Cardiac muscle cell (in vitro differentiated cells and primary cell): Measurements from ENCODE around the gene TTC13. TPM values are rescaled to one million over a fixed set of nuclear protein-coding genes. Genes with fewer than 3 reads are reported as not detected.

Source experiments
- DNase-seq, 2 donors: peaks; one replicate each; pipeline versions ENCODE4 v3.0.0 to v3.0.0-alpha.2; 2010 to 2017; ENCODE audit warnings: low read depth in 1 of 2, low spot score in 1 of 2
- H3K27ac ChIP-seq: fragments of 200-600 bp; sonication (generic); 2 replicates; pipeline ENCODE4 v1.5.1; 2016
- H3K27me3 ChIP-seq: fragments of 200-600 bp; sonication (generic); 2 replicates; pipeline ENCODE4 v1.6.0; 2016; ENCODE audit warnings: control low read depth
- H3K36me3 ChIP-seq: fragments of 200-600 bp; sonication (generic); 2 replicates; pipeline ENCODE4 v1.5.1; 2016; ENCODE audit warnings: control low read depth
- H3K4me1 ChIP-seq: fragments of 200-600 bp; sonication (generic); 2 replicates; pipeline ENCODE4 v1.8.1; 2017; ENCODE audit warnings: low read depth, mild to moderate bottlenecking, mixed run types
- H3K4me3 ChIP-seq: fragments of 200-600 bp; sonication (generic); 2 replicates; pipeline ENCODE4 v1.5.1; 2016; ENCODE audit warnings: mild to moderate bottlenecking
- H3K9me3 ChIP-seq: fragments of 200-600 bp; sonication (generic); 2 replicates; pipeline ENCODE4 v1.5.1; 2017; ENCODE audit warnings: low read depth, mild to moderate bottlenecking, control low read depth
- CTCF ChIP-seq: IDR thresholded peaks from 2 replicates; pipeline ENCODE4 v1.5.1; 2012; ENCODE audit warnings: low read depth, mild to moderate bottlenecking, low read length
- polyA plus RNA-seq: library from polyadenylated mRNA; unstranded; fragments of >200 nt; fragmentation: Nextera tagmentation; extraction: Ambion mirVana; gene quantifications from 2 replicates; pipeline ENCODE4 v1.2.1, GENCODE V29; 2016
- total RNA-seq: library from RNA; depleted of rRNA; stranded (reverse); fragments of >200 nt; gene quantifications from 2 replicates; pipeline ENCODE4 v1.2.3, GENCODE V29; 2016

TTC13 gene
- total and polyA plus RNA-seq, 2 experiments from 2014 or later: 7.1 to 9.1 TPM

- peak in 1 of 2 donors; percentile 17 for DNase-seq
- Histone ChIP-seq H3K27me3 (no peaks in the 10 kb centered on the region), H3K4me1 (no peaks in the 10 kb centered on the region), H3K9me3 (no peaks in the 10 kb centered on the region), H3K4me3 (no peak overlapping the region), H3K27ac (no peak overlapping the region), H3K36me3 (no peaks in the 10 kb centered on the region)
- TF ChIP-seq CTCF: no peak
Measured at GRCh38 chr1:230940848-230941247, 37.8 kb downstream of the TTC13 start.

GRCh38 chr1:230939806-230940489 is 38.7 kb downstream of the TTC13 start:
- Histone ChIP-seq H3K27ac (no peak overlapping the region), H3K4me1 (no peaks in the 10 kb centered on the region), H3K36me3 (no peaks in the 10 kb centered on the region), H3K27me3 (no peaks in the 10 kb centered on the region), H3K9me3 (no peaks in the 10 kb centered on the region), H3K4me3 (no peak overlapping the region)
- no peak for TF ChIP-seq CTCF
- DNase-seq: no peak

GRCh38 chr1:230938924-230939368 is 39.7 kb downstream of the TTC13 start:
- Histone ChIP-seq H3K36me3 (no peaks in the 10 kb centered on the region), H3K27me3 (no peaks in the 10 kb centered on the region)
- DNase-seq: no peak

GRCh38 chr1:230937371-230937770 is 41.3 kb downstream of the TTC13 start:
- H3K9me3 ChIP-seq: no peaks in the 10 kb centered on the region
- no peaks in the 10 kb centered on the region for H3K27me3 ChIP-seq
- H3K4me3 ChIP-seq: no peak overlapping the region
- peak in 1 of 2 donors; percentile 19 for DNase-seq
- TF ChIP-seq CTCF: no peak
- no peaks in the 10 kb centered on the region for H3K4me1 ChIP-seq
- H3K36me3 ChIP-seq: no peaks in the 10 kb centered on the region
- no peak overlapping the region for H3K27ac ChIP-seq

More at GRCh38 chr1:230938924-230939368, 39.7 kb downstream of the TTC13 start:
- no peak overlapping the region for H3K4me3 ChIP-seq
- H3K9me3 ChIP-seq: no peaks in the 10 kb centered on the region
- no peak overlapping the region for H3K27ac ChIP-seq
- no peak for TF ChIP-seq CTCF
- H3K4me1 ChIP-seq: no peaks in the 10 kb centered on the region

- no peak for DNase-seq
- Histone ChIP-seq H3K36me3 (no peaks in the 10 kb centered on the region), H3K27me3 (no peaks in the 10 kb centered on the region), H3K4me3 (no peak overlapping the region), H3K27ac (no peak overlapping the region), H3K9me3 (no peaks in the 10 kb centered on the region), H3K4me1 (no peaks in the 10 kb centered on the region)
- no peak for TF ChIP-seq CTCF
Measured at GRCh38 chr1:230936475-230936874, 42.2 kb downstream of the TTC13 start.
